Duodenal mucosa (tissue), 2 donors: ENCODE results near the gene PLEKHM3.

ENCODE experiments used
- H3K27ac ChIP-seq: one replicate; pipeline ENCODE4 v1.7.0; 2013; ENCODE audit warnings: low read depth, low read length
- H3K27me3 ChIP-seq, 2 donors: one replicate each; pipeline ENCODE4 v1.7.0; 2013; ENCODE audit warnings: low read length in 2 of 2, control low read depth in 1 of 2; ENCODE audit not compliant: insufficient read depth in 2 of 2, control insufficient read depth in 1 of 2
- H3K36me3 ChIP-seq, 2 donors: one replicate each; pipeline ENCODE4 v1.7.0; 2013; ENCODE audit warnings: low read length in 2 of 2, control low read depth in 1 of 2; ENCODE audit not compliant: insufficient read depth in 2 of 2, control insufficient read depth in 1 of 2
- H3K4me1 ChIP-seq, 2 donors: one replicate each; pipeline ENCODE4 v1.7.0; 2013; ENCODE audit warnings: low read length in 2 of 2, control low read depth in 1 of 2; ENCODE audit not compliant: insufficient read depth in 2 of 2, control insufficient read depth in 1 of 2
- H3K4me3 ChIP-seq, 2 donors: one replicate each; pipeline ENCODE4 v1.7.0; 2013; ENCODE audit warnings: low read length in 2 of 2, low read depth in 1 of 2
- H3K9ac ChIP-seq, 2 donors: one replicate each; pipeline ENCODE4 v1.7.0; 2013; ENCODE audit warnings: low read length in 2 of 2, low read depth in 1 of 2
- H3K9me3 ChIP-seq, 2 donors: one replicate each; pipeline ENCODE4 v1.7.0; 2013; ENCODE audit warnings: low read length in 2 of 2, control low read depth in 1 of 2; ENCODE audit not compliant: control insufficient read depth in 1 of 2

The PLEKHM3 gene

DNA sequence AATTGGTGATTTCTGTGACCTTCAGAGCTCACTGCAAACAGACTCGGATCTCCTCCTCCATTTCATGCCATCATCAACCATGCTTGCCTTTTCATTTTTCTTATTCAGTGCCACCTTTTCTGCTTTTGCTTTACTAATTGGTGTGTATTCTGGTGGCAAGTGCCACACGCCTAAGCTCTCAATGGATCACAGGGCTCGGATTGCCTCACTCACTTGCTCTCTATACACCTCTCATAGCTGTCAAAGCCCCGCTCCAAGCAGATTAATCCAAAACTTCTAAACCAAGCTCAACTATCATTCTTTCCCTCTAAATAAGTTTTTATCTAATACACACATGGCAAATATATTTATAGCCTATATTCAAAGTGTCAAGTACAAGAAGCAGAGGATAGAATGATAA is 86.4 kb downstream of the PLEKHM3 start:
- Histone ChIP-seq H3K36me3 (peaks cover 2 to 3% of the 10 kb centered on the region in 2 donors), H3K27me3 (no peaks in the 10 kb centered on the region), H3K4me1 (peaks cover 19 to 21% of the 10 kb centered on the region in 2 donors), H3K9me3 (no peaks in the 10 kb centered on the region), H3K4me3 (no peak overlapping the region), H3K9ac (no peak overlapping the region), H3K27ac (no peak overlapping the region)

DNA sequence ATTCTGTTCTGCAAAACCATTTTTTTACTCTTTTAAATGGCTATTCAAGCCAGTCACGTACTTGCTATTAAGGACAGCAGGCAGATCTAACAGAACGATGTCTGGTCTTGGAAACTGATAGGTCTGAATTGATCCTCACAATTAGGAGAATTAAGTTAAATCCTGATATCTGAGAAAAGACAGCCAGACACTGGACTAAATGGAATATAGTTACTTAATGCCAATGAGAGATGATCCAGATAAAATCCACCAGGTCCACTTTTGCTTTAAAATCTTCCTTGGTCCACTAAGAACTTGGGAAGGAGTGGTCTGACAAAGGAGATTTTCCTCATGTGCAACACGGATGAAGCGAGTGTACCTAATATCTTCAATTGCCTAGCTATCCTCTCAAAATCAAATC is 86.9 kb downstream of the PLEKHM3 start:
- Histone ChIP-seq H3K9me3 (no peaks in the 10 kb centered on the region), H3K4me1 (peaks cover 19 to 21% of the 10 kb centered on the region in 2 donors), H3K27me3 (no peaks in the 10 kb centered on the region), H3K4me3 (no peak overlapping the region), H3K36me3 (peaks cover 2% of the 10 kb centered on the region in 2 donors), H3K27ac (no peak overlapping the region), H3K9ac (no peak overlapping the region)

GRCh38 chr2:207937823-207938222 is 87.5 kb downstream of the PLEKHM3 start:
- no peaks in the 10 kb centered on the region for H3K9me3 ChIP-seq
- no peak overlapping the region for H3K9ac ChIP-seq
- no peak overlapping the region for H3K4me3 ChIP-seq
- no peaks in the 10 kb centered on the region for H3K27me3 ChIP-seq
- H3K27ac ChIP-seq: no peak overlapping the region
- H3K36me3 ChIP-seq: peaks cover 0 to 2% of the 10 kb centered on the region in 2 donors
- H3K4me1 ChIP-seq: peaks cover 19 to 21% of the 10 kb centered on the region in 2 donors

DNA sequence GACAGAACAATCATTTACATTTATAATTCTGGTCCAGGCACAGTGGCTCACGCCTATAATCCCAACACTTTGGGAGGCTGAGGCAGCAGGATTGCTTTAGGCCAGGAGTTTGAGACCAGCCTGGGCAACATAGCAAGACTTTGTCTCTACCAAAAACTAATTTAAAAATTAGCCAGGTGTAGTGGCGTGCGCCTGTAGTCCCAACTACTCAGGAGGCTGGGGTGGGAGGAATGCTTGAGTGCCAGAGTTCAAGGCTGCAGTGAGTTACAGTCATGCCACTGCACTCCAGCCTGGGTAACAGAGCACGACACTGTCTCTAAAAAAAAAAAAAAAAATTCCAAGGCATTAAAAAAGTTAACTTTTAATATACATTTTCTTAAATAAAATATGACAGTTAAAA is 88.1 kb downstream of the PLEKHM3 start:
- Histone ChIP-seq H3K9me3 (no peaks in the 10 kb centered on the region), H3K27ac (no peak overlapping the region), H3K36me3 (peaks cover 0 to under 1% of the 10 kb centered on the region in 2 donors), H3K4me1 (peaks cover 19 to 21% of the 10 kb centered on the region in 2 donors), H3K4me3 (no peak overlapping the region), H3K9ac (no peak overlapping the region), H3K27me3 (no peaks in the 10 kb centered on the region)

DNA sequence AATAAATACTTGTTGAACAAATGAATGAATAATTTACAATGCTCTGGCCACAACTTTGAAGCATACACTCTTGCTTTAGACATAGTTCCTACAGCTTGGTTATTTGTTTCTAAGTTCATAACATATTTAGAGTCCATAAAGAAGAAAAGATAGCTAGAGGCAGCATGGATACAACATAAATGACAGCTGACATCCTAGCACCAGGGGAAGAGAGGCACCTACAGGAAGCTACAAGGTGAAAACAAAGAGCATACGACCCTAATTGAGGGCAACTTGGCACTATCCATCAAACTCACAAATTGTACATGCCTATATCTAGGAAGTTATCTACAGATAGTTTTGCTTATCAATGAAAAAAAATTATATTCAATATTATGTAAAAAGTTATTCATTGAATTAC is 88.9 kb downstream of the PLEKHM3 start:
- H3K4me3 ChIP-seq: no peak overlapping the region
- H3K27ac ChIP-seq: no peak overlapping the region
- H3K4me1 ChIP-seq: peaks cover 19 to 21% of the 10 kb centered on the region in 2 donors

DNA sequence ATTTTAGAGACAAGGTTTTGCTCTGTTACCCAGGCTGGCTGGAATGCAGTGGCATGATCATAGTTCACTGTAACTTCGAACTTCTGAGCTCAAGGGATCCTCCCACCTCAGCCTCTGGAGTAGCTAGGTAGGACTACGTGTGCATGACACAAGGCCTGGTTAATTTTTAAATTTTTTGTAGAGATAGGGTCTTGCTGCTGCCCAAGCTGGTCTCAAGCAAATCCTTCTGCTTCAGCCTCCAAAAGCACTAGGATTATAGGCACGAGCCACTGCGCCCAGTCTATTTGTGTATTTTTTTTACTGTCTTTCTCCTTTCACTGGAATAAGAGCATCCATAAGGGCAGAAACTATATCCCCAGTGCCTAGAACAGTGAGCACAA is 89.3 kb downstream of the PLEKHM3 start:
- no peak overlapping the region for H3K27ac ChIP-seq

More for the DNA sequence above, 88.9 kb downstream of the PLEKHM3 start:
- Histone ChIP-seq H3K27me3 (no peaks in the 10 kb centered on the region), H3K9ac (no peak overlapping the region), H3K36me3 (no peaks in the 10 kb centered on the region), H3K9me3 (no peaks in the 10 kb centered on the region)

GRCh38 chr2:207935121-207935990 is 90.0 kb downstream of the PLEKHM3 start:
- Histone ChIP-seq H3K9me3 (no peaks in the 10 kb centered on the region), H3K27ac (no peak overlapping the region), H3K27me3 (no peaks in the 10 kb centered on the region), H3K4me1 (peaks cover 19 to 21% of the 10 kb centered on the region in 2 donors), H3K9ac (no peak overlapping the region), H3K4me3 (no peak overlapping the region), H3K36me3 (no peaks in the 10 kb centered on the region)

More for the DNA sequence above, 89.3 kb downstream of the PLEKHM3 start:
- Histone ChIP-seq H3K9ac (no peak overlapping the region), H3K36me3 (no peaks in the 10 kb centered on the region), H3K4me1 (peaks cover 19 to 21% of the 10 kb centered on the region in 2 donors), H3K27me3 (no peaks in the 10 kb centered on the region), H3K9me3 (no peaks in the 10 kb centered on the region), H3K4me3 (no peak overlapping the region)

DNA sequence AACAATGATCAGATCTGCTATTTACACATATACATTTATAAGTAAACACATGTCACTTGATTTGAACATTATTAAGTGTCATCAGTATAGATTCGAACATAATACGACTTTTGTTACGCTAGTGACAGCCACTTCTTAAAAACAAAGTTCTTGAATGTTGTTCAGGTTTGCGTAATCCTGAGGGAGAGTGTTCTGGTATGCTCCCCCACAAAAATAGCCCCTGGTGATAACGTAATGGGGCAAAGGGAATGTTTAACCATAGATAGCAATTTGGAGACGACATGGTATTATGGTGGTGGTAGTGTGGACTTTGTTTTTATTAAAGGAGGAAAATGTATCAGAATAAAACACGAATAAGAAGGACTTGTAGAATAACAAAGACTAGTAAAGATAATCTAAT is 90.6 kb downstream of the PLEKHM3 start:
- Histone ChIP-seq H3K27ac (no peak overlapping the region), H3K4me3 (no peak overlapping the region), H3K4me1 (peaks cover 17 to 18% of the 10 kb centered on the region in 2 donors), H3K27me3 (no peaks in the 10 kb centered on the region), H3K9ac (no peak overlapping the region), H3K9me3 (no peaks in the 10 kb centered on the region), H3K36me3 (no peaks in the 10 kb centered on the region)

DNA sequence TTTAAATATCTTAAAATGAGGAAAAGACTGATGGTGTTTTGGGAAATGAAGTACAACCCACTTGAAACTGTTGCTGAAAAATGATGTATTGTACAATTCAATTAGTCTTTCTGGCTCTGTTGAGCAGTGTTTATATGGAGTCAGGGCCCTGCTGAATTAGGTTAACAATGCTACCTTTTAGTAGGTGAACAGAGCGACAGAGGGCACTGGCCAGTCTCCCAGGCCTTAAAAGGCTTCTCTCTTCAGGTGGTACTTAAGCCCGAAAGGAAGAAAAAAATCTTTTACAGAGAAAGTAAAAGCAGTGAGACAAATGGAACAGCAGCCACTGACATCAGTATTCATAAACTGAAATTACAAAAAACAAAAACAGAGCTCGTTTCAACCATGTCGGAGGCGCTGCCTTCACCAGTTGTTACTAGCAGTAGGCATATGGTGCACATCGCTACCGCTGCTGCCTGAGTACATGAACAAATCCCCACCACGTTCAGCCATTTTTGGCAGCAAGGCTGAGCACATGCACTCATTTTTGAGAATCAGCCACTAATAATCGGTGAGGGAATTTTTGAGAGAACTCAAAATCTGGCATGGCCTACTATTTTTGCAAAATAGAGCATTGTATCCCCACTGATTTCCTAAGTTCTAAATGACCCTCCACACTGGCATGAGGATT is 91.8 kb downstream of the PLEKHM3 start:
- Histone ChIP-seq H3K27ac (no peak overlapping the region), H3K9ac (no peak overlapping the region)

DNA sequence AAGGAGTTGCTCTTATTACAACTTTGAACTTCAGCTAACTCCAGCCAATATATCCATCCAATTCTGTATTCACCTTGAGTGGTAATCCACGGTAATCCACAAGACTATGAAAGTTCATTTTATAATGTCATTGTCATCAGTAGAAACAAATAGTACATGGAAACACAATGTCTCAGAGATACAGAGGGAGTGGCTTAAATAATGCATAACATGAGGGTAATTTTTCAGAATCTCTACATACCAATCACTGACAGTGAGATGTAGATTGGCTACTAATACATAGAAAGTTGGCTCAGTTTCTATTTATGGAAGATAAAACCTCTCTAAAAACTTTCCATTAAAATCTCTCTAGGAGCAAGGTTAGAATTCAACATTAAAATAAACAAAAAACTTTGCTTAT is 93.2 kb downstream of the PLEKHM3 start:
- Histone ChIP-seq H3K36me3 (no peaks in the 10 kb centered on the region), H3K27me3 (no peaks in the 10 kb centered on the region), H3K27ac (no peak overlapping the region), H3K4me1 (peaks cover 5 to 11% of the 10 kb centered on the region in 2 donors), H3K9ac (no peak overlapping the region), H3K9me3 (no peaks in the 10 kb centered on the region), H3K4me3 (no peak overlapping the region)

More for the DNA sequence above, 91.8 kb downstream of the PLEKHM3 start:
- H3K36me3 ChIP-seq: no peaks in the 10 kb centered on the region
- no peaks in the 10 kb centered on the region for H3K9me3 ChIP-seq
- H3K4me3 ChIP-seq: no peak overlapping the region
- H3K4me1 ChIP-seq: peaks cover 6 to 11% of the 10 kb centered on the region in 2 donors
- no peaks in the 10 kb centered on the region for H3K27me3 ChIP-seq
